Pericardium fibroblast (primary cell): ENCODE results near the gene TMSB15A. TPM values are rescaled to one million over a fixed set of nuclear protein-coding genes. Genes with fewer than 3 reads are reported as not detected.

ENCODE experiments used
- total RNA-seq: library from RNA; depleted of rRNA; stranded (reverse); fragments of >200 nt; gene quantifications from 2 replicates; pipeline ENCODE4 v1.2.3, GENCODE V29; 2015

TMSB15A gene
- 1.8 TPM in 1 of 2 replicates, not detected in the other for total RNA-seq

GRCh38 chrX:102515975-102516941 lies at the start of gene TMSB15A:
Gene TMSB15A, minus strand, starts transcription at chrX:102516739.

DNA sequence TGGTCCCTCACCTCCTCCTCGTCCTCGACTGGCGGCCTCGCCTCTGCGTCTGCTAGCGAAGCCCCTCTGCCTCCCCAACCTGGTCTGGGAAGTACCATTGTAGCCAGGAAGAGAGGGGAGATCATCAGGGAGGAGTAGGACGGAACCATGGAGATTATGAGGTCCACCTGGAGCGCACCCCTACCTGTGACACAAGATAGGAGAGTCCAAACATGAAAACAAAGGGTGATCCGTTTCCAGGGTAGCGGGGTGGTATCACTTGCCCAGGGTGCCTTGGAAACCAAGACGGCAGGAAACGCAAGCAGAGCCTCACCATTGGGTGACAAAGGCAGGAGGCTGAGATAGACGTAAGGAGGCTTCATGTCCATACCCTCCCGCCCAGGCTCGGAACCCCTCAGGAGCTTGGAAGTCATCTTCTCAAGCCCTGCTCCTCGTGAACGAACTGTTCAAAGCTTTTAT lies 44.7 kb downstream of the TMSB15A start, which contains the start of gene TCP11X2:
Gene TCP11X2, minus strand, starts transcription at position 51 of the 459 bp plus-strand sequence.

Other genes starting within 250 kb of the TMSB15A start
- gene NXF2B, start 76.7 kb downstream of the TMSB15A start, total RNA-seq, result not detected in 2 replicates
- gene TCP11X2, start 44.9 kb downstream of the TMSB15A start, total RNA-seq, result not detected in 2 replicates
- gene ARMCX5, start 82.8 kb upstream of the TMSB15A start, total RNA-seq, result 5.2 and 6.5 TPM in 2 replicates
- 0.58 and 0.85 TPM in 2 replicates for gene GPRASP1, start 134.7 kb upstream of the TMSB15A start, total RNA-seq
- 6.3 and 13.7 TPM in 2 replicates for gene GPRASP2, start 195.7 kb upstream of the TMSB15A start, total RNA-seq
- 0.82 and 6.1 TPM in 2 replicates for gene GPRASP3, start 204.0 kb upstream of the TMSB15A start, total RNA-seq